Measurements from ENCODE around the gene SAT1. TPM values are rescaled to one million over a fixed set of nuclear protein-coding genes. Genes with fewer than 3 reads are reported as not detected.
"Not testable (repeated sequence)": the region's sequence is repeated elsewhere in the genome, so short reads cannot be mapped to it uniquely, and the experiment has no call there.

The SAT1 gene
- total RNA-seq, 1 experiment from 2014 or later, result 60.2 TPM

DNA sequence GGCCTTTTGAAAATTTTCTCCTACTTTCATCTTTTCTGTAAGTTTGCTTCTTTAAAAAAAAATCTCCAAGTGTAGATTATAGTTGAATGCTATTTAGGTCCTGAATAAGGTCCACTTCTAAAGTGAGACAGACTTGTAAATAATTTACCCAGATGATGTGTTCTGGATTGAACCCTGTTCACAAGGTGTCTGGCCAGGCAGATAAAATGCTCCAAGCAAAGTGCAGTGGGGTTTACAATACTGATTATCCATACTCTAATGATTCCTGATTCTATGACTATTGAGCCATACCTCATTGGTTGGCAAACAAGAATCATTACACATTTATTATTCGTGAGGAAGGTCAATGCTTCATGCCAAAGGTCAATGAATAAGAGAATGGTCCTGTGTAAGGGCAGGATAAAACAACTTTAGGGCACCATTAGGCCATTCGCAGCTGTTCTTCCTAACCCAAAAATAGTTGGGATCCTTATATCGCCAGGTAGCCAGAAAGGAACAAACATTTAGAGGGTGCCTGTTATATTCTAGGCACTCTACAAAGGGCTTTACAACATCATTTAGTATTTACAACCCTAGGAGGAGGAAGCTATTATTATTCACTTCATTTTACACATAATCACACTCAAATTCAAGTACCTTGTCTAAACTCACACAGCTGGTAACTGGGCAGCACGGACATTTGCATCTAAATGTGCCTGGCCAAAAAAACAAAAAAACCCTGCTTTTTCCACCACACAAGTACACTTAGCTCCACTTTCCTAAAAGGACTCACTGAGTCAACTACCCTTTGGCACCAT, 18.6 kb upstream of the SAT1 start:
- Histone ChIP-seq H3K27me3 (replicated peaks) (no peaks in the 10 kb centered on the region), H3K27ac (no peak overlapping the region), H3K36me3 (no peaks in the 10 kb centered on the region), H3K9me3 (replicated peaks) (no peaks in the 10 kb centered on the region), H3K4me3 (no peak overlapping the region), H3K4me1 (replicated peaks) (no peaks in the 10 kb centered on the region)
- DNase-seq (ENCODE audit: low read depth in 1 of 2, low spot score in 2 of 2), result no peak

DNA sequence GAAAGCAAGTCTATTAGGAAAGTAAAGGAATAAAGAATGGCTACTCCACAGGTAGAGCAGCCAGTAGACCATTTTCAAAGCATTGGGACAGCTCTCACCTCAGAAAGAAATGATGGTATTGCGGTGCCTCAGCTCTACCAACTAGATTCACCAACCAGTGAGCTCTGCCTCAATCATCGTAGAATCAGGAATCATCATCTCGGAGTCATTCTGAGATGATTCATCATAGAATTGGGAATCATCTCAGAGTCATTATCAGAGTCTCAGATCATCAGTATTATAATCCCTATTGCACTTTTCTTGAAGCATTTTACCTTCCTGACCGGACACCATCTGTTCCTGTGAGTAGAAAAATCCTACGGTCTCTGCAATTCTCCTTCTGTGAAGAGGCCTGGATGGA, 17.5 kb upstream of the SAT1 start:
- Histone ChIP-seq H3K27me3 (replicated peaks) (no peaks in the 10 kb centered on the region), H3K9me3 (replicated peaks) (no peaks in the 10 kb centered on the region), H3K36me3 (no peaks in the 10 kb centered on the region), H3K4me3 (no peak overlapping the region), H3K4me1 (replicated peaks) (no peaks in the 10 kb centered on the region), H3K27ac (no peak overlapping the region)
- no peak for DNase-seq (ENCODE audit: low read depth in 1 of 2, low spot score in 2 of 2)

DNA sequence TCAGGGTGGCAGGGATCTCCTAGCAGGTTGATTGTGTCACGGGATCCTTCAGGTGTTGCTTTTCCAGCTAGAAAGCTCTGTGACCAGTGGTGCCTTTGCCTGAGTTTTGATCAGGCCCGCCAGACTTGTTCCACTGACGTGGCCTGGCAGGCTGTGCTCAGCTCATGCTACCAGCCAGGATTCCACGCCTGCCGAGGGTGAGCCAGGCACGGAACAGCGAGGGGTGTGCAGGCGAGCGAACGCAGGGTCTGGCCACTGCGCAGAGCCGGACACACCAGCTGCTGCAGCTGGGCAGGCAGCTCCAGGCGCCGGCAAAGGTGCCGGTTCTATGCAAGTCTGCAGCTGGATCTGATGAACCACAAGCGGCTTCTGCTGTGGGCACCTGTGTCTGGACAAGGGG, 17.1 kb upstream of the SAT1 start:
- H3K27me3 ChIP-seq (replicated peaks), result no peaks in the 10 kb centered on the region
- no peak for DNase-seq (ENCODE audit: low read depth in 1 of 2, low spot score in 2 of 2)
- no peaks in the 10 kb centered on the region for H3K4me1 ChIP-seq (replicated peaks)
- no peaks in the 10 kb centered on the region for H3K9me3 ChIP-seq (replicated peaks)
- no peaks in the 10 kb centered on the region for H3K36me3 ChIP-seq
- H3K27ac ChIP-seq, result no peak overlapping the region
- no peak overlapping the region for H3K4me3 ChIP-seq

DNA sequence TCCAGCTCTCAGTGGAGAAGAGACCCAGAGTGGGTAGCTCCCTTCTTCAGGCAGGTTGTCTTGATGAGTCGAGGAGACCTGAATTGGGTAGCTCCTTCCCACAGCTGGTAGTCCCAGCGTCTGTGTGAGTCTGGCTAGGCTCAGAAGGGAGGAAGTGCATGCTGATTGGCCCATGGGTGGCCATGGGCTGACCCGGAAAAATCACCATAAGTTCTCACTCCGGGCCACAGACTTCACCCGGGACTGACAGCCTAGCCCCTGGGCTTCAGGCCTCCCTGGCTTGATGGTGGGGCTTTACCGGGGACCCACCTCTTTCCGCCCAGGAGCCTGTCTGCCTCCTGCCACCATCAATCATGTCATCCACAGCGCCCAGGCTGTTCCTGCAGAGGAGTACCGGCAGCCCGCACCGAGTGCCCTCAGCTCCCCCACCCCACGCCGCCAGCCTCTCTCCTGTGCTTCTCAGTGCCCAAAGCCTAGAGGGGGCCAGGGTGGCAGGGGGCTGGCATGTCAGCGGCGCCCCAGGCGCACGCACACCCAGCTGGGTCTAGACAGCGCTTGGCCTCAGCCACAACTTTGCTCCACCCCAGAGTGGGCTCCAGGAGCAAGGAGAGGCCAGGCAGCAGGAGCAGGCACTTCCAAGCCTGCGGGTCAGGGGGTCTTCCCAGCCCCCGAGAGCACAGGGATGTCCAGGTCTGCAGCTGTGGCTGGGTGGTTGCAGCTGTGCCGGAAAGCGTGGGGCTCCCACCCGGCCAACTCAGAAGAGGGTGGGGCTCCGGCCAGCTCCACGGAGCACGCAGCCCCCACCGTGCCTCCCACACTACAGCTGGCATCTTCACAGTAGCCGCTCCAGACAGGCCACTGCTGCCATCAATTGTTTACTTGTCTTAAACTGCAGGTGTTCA, 16.1 kb upstream of the SAT1 start:
- Histone ChIP-seq H3K27me3 (replicated peaks) (no peaks in the 10 kb centered on the region), H3K36me3 (no peaks in the 10 kb centered on the region), H3K9me3 (replicated peaks) (no peaks in the 10 kb centered on the region), H3K4me1 (replicated peaks) (no peaks in the 10 kb centered on the region), H3K4me3 (no peak overlapping the region), H3K27ac (no peak overlapping the region)
- DNase-seq (ENCODE audit: low read depth in 1 of 2, low spot score in 2 of 2), result no peak

DNA sequence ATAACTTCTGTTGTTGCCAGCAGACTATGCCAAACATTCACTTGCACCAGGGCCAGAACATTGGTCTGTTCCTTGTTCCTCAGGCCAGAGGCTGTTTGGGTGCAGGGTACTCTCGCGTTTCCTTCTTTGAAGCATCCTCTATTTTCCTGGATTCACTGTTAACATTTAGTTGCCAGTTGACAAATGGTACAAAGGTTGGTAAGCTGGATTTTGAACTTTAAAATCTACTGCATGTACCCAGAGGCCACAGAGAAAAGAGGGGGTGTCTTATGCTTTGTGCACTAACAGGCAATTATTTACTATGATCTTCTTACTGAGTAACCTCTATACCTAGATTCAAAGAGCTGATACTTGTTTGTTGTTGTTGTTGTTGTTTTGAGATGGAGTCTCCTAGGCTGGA, 12.8 kb upstream of the SAT1 start:
- no peak overlapping the region for H3K27ac ChIP-seq

DNA sequence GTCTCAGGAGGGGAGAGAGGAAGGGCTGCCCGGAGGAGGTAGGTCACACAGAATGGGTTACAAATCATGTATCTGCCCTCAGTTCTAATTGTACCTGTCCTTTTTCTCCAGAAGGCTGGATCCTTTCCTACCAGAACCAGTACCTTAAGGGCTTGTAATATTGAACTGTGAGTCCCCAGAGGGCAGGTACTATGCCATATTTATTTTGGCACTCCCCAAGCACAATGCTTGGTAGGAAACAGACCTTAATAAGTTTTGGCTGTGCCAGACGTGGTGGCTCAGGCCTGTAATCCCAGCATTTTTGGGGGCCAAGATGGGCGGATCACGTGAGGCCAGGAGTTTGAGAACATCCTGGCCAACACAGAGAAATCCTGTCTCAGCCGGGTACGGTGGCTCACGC, 11.9 kb upstream of the SAT1 start:
- H3K27ac ChIP-seq; H3K36me3 ChIP-seq; H3K4me3 ChIP-seq; DNase-seq (ENCODE audit: low read depth in 1 of 2, low spot score in 2 of 2); H3K27me3 ChIP-seq (replicated peaks); H3K4me1 ChIP-seq (replicated peaks); H3K9me3 ChIP-seq (replicated peaks): not testable (repeated sequence)

More for the DNA sequence above, 12.8 kb upstream of the SAT1 start:
- Histone ChIP-seq H3K36me3 (no peaks in the 10 kb centered on the region), H3K9me3 (replicated peaks) (no peaks in the 10 kb centered on the region), H3K4me3 (no peak overlapping the region), H3K27me3 (replicated peaks) (no peaks in the 10 kb centered on the region), H3K4me1 (replicated peaks) (no peaks in the 10 kb centered on the region)
- DNase-seq (ENCODE audit: low read depth in 1 of 2, low spot score in 2 of 2), result no peak

DNA sequence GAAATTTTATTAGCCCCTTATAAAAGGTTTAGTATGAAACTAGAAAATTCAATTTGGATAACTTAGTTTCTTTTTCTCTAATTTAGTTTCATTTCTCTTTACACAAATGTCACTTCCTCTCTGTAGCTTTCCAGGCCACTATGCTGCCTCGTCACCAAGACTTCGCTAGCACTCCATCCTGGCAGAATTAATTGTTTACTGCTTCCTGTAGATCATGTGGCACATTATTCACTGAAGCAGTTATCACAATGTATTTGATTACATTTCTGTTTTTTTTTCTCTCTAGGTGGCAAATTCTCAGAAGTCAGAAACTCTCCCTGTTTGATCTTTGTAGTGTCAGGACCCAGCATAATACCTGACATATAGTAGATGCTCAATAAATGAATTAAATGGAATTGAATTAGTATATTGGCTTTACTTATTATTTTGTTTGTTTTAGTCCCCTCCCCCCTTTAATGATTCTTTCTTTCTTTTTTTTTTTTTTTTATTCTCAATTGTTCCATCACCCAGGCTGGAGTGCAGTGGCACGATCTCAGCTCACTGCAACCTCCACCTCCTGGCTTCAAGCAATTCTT, 9.3 kb upstream of the SAT1 start:
- Histone ChIP-seq H3K27me3 (replicated peaks) (no peaks in the 10 kb centered on the region), H3K36me3 (no peaks in the 10 kb centered on the region), H3K27ac (no peak overlapping the region), H3K9me3 (replicated peaks) (no peaks in the 10 kb centered on the region), H3K4me3 (no peak overlapping the region), H3K4me1 (replicated peaks) (peaks cover under 1% of the 10 kb centered on the region; the same call in 1 of the 2 replicates)
- DNase-seq (ENCODE audit: low read depth in 1 of 2, low spot score in 2 of 2), result no peak

DNA sequence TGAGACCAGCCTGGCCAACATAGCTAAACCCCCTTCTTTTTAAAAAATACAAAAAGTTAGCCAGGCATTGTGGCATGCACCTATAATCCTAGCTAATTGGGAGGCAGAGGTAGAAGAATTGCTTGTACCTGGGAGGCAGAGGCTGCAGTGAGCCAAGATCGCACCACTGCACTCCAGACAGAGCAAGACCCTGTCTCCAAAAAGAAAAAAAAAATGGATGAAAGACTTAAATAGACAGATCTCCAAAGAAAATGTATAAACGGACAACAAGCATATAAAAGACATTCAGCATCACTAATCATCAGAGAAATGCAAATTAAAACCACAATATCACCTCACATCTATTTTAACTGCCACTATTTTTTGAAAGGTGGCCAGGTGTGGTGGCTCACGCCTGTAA, 6.6 kb upstream of the SAT1 start:
- Histone ChIP-seq H3K4me3 (no peak overlapping the region), H3K27me3 (replicated peaks) (no peaks in the 10 kb centered on the region), H3K4me1 (replicated peaks) (peaks cover 12% of the 10 kb centered on the region; the same call in 1 of the 2 replicates), H3K36me3 (no peaks in the 10 kb centered on the region), H3K9me3 (replicated peaks) (no peaks in the 10 kb centered on the region), H3K27ac (no peak overlapping the region)
- no peak for DNase-seq (ENCODE audit: low read depth in 1 of 2, low spot score in 2 of 2)

DNA sequence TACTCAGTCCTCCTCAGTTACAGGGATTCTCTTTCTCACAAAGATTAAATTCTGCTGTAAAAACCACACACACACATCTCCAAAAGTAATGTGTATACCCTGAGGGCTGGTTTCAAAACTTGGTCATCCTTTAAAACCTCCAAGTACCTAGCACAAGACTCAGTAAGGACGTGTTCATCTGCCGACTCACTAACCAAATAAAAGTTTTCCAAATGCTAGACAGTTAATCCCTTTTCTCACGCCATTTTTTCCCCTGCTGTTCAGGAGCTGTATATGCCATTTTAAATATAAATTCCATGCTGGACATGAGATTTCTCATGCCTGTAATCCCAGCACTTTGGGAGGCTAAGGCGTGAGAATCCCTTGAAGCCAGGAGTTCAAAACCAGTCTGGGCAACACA, 3.9 kb upstream of the SAT1 start:
- H3K27me3 ChIP-seq (replicated peaks), result no peaks in the 10 kb centered on the region
- no peaks in the 10 kb centered on the region for H3K9me3 ChIP-seq (replicated peaks)
- H3K4me1 ChIP-seq (replicated peaks), result peaks cover 18% of the 10 kb centered on the region
- peaks cover 3% of the 10 kb centered on the region for H3K36me3 ChIP-seq
- no peak overlapping the region for H3K4me3 ChIP-seq
- H3K27ac ChIP-seq, result peak overlapping the region; percentile 48
- peak in 1 of 2 experiments; percentile 49 for DNase-seq (ENCODE audit: low read depth in 1 of 2, low spot score in 2 of 2)

DNA sequence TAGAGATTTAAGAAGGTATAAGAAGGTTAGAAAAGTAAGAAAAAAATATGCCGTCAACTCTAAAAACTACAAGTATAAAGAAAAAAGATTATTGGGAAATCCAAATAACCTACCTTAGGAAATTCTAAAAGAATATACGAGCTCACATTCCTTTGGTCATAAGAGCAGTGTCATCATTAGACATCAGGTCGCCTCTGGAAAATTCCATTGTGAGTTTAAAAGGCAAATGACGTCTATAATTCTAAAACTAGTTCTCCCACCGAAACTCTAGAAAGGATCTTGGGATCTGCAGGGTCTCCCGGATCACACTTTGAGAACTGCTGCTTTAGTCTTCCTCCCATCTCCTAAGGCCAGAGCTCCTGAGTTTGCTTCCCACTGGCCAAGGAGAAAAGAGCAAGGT, 518 bp upstream of the SAT1 start:
- peaks cover 26% of the 10 kb centered on the region for H3K4me1 ChIP-seq (replicated peaks)
- no peaks in the 10 kb centered on the region for H3K9me3 ChIP-seq (replicated peaks)
- H3K27ac ChIP-seq, result peak overlapping the region; percentile 90
- H3K4me3 ChIP-seq, result peak overlapping the region; percentile 51
- H3K36me3 ChIP-seq, result peaks cover 21% of the 10 kb centered on the region
- no peaks in the 10 kb centered on the region for H3K27me3 ChIP-seq (replicated peaks)
- no peak for DNase-seq (ENCODE audit: low read depth in 1 of 2, low spot score in 2 of 2)

DNA sequence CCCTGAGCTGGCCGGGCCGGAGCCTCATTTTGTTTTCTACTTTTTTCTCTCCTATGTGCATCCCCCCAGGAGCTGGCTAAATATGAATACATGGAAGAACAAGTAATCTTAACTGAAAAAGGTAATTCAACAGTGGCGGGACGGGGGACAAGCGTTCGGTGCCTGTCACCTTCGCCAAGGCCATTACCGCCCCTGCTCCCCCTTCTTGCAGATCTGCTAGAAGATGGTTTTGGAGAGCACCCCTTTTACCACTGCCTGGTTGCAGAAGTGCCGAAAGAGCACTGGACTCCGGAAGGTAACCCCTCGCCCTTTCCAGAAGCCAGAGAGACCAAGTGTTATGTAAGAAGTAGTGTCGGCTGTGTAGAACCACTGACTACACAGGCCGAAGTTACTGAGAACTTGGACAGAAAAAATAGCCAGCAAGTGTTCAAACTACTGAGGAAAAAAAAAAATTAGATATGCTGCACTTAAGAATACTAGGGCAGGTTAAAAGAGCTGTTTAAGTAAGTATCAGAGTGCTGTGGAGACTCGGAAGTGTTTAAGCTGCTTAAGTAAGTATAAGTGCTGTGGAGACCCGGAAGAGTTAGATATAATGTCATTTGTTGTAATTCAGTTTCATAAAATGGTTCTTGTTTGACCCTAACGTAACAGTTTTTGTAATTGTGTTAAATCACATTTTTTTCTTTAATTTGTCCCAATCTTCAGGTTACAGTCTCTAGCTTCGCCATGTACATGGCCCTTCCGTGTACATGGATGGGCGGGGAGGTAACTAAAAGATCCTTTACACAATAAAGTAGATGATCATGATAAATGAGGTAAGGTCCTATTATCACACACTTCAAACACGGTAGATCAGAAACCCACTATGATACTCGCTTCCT, 856 bp downstream of the SAT1 start:
- Histone ChIP-seq H3K9me3 (replicated peaks) (no peaks in the 10 kb centered on the region), H3K4me1 (replicated peaks) (peaks cover 24% of the 10 kb centered on the region), H3K36me3 (peaks cover 21% of the 10 kb centered on the region), H3K27ac (0 out of 2 replicates have a peak overlapping the region, but pooled peaks have one; percentile 34), H3K4me3 (peak overlapping the region; percentile 51), H3K27me3 (replicated peaks) (no peaks in the 10 kb centered on the region)
- peak in 1 of 2 experiments; percentile 20 for DNase-seq (ENCODE audit: low read depth in 1 of 2, low spot score in 2 of 2)

DNA sequence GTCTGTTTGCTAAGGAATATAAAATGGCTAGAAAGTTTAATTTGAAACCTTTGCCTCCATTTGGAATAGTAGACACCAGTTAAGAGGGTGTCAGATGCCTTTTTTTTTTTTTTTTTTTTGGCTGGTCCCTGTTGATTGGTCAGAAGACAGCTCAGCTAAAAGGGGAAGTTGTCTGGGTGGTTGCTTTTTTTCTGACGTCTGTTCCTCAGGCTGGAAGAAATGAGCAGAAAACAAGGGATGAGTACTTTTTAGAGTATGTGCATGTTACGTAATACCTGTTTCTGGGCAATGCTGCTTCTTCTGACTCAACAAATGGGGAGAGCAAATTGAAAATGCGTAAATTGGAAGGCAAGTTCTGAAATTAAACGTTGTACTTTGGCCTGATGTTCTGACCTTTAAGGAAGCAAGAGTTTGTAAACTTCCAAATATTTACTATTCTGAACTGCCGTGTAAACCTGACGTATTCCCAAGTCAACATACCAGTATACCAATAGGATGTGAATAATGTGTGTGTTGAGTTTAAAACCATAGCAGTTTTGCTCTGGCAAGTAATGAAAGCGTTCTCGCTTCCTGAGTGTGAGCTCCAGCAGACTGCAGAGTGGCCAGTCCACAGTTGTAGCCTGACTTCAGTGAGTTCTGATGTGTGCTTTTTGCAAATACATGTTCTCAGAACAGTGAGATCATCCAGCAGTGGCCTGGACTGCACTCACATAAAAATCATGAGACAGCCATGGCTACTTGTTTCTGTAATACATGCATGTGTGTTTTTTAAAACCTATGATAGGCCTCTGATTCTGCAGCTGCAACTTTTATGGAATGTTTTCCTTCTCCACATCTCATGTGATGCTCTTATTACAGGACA, 1.7 kb downstream of the SAT1 start:
- Histone ChIP-seq H3K27me3 (replicated peaks) (no peaks in the 10 kb centered on the region), H3K27ac (0 out of 2 replicates have a peak overlapping the region, but pooled peaks have one; percentile 34), H3K36me3 (peaks cover 21% of the 10 kb centered on the region), H3K9me3 (replicated peaks) (no peaks in the 10 kb centered on the region), H3K4me3 (peak overlapping the region; percentile 51), H3K4me1 (replicated peaks) (peaks cover 18% of the 10 kb centered on the region)
- DNase-seq (ENCODE audit: low read depth in 1 of 2, low spot score in 2 of 2), result peak in 1 of 2 experiments; percentile 26
